RWPE1 (cell line): Measurements from ENCODE around the gene CIZ1.

Source experiments
- CTCF ChIA-PET: fragments of 350-600 bp; sonication (Branson Sonifier 250); formaldehyde crosslinking; extraction: SDS; loops from one replicate; lab custom pipeline; 2021; lab: Yijun Ruan, JAX
- POLR2A ChIA-PET: fragments of 400-600 bp; formaldehyde crosslinking; extraction: SDS; loops from one replicate; lab custom pipeline; 2020; ENCODE audit warnings: antibody characterized with exemption; ENCODE audit not compliant: low non-redundant PET; lab: Yijun Ruan, JAX
- DNase-seq: peaks from one replicate; pipeline ENCODE4 v3.0.0; 2012; ENCODE audit warnings: low spot score
- H3K27ac ChIP-seq: fragments of 450-650 bp; 2 replicates; pipeline ENCODE4 v1.5.1; 2017
- TF ChIP-seq, protein P1 (sequence below): fragments of 450-650 bp; conservative IDR thresholded peaks from 2 replicates; pipeline ENCODE4 v1.5.1; 2017; ENCODE audit warnings: low read depth, mild to moderate bottlenecking

The CIZ1 gene

DNA sequence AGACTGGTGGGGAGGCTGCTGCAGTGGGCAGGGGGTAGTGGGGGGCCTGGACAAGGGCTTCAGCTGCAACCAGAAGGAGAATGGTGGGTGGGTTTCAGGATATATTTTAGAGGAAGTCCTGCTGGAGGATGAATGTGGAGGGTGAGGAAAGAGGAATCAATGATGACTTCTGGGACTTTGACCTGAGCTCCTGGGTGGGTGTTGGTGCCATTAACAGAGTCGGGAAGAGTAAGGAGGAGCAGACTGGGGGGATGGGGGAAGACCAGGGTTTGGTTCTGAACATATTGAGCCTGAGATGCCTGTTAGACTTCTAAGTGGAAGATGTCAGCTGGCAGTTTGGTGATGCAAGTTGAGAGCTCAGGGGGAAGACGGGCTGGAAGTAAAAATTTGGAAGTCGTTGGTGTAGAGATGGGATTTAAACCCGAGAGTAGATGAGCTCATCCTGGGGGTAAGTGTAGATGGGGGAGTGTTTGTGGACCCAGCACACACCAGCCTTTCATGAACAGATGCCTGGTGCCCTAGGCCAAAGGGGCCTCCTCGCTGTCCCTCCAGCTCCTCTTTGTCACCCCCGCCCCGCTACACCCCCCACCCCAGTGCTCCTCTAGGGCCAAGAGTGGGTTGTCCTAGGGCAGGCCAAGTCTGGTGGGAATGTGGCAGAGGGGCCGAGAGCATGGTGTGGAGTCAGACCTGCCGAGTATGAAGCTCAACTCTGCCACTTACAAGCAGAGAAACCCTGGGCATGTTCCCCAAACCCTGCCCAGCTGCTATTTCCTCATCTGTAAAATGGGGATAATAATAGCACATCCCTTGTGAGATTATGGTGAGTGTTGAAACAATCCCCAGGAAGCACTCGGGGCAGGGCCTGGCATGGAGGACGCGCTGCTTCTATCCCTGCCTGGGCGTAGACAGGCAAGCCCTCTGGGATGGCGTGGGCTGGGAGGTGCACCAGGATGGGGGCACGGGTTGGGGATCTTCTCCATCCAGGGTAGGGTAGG, 15.8 kb upstream of the CIZ1 start:
- peak overlapping the region; percentile 74 for H3K27ac ChIP-seq
- POLR2A ChIA-PET: interaction anchor here (0.7 kb wide), 1 partner anchor 16 kb away, joined by 3 read pairs; the partner anchor contains the start of gene CIZ1
- CTCF ChIA-PET: interaction anchor here (0.6 to 1.1 kb wide), 4 partner anchors 14 to 83 kb away, joined by 3 to 6 read pairs (median 4); no protein-coding TSS in a partner anchor
- no peak for DNase-seq
- TF ChIP-seq, protein P1, sequence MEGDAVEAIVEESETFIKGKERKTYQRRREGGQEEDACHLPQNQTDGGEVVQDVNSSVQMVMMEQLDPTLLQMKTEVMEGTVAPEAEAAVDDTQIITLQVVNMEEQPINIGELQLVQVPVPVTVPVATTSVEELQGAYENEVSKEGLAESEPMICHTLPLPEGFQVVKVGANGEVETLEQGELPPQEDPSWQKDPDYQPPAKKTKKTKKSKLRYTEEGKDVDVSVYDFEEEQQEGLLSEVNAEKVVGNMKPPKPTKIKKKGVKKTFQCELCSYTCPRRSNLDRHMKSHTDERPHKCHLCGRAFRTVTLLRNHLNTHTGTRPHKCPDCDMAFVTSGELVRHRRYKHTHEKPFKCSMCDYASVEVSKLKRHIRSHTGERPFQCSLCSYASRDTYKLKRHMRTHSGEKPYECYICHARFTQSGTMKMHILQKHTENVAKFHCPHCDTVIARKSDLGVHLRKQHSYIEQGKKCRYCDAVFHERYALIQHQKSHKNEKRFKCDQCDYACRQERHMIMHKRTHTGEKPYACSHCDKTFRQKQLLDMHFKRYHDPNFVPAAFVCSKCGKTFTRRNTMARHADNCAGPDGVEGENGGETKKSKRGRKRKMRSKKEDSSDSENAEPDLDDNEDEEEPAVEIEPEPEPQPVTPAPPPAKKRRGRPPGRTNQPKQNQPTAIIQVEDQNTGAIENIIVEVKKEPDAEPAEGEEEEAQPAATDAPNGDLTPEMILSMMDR: no peak

DNA sequence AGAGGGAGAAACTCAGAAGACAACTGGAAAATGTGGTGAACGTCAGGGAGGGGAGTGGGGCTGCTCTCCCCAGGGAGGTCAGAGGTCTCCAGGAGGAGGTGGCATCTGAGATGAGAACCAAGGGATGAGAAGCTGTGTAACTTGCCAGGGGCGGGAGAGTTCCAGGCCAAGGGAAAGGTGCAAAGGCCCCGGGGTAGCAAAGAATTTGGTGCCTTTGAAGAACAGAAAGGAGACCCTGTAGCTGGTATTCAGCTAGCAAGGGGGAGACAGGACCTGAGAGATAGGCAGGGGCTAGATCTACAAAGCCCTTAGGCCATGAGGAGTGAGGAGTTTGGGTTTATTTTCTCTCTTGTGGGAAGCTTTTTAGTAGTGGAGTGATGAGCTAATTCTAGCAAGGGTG, 15.1 kb upstream of the CIZ1 start:
- ChIA-PET CTCF (interaction anchor here (0.6 to 1.0 kb wide), 3 partner anchors 47 to 82 kb away, joined by 3 to 4 read pairs (median 4); no protein-coding TSS in a partner anchor), POLR2A (interaction anchor here (0.7 kb wide), 1 partner anchor 15 kb away, joined by 3 read pairs; the partner anchor contains the start of gene CIZ1)
- peak overlapping the region; percentile 74 for H3K27ac ChIP-seq
- no peak for DNase-seq
- TF ChIP-seq, protein P1: no peak

DNA sequence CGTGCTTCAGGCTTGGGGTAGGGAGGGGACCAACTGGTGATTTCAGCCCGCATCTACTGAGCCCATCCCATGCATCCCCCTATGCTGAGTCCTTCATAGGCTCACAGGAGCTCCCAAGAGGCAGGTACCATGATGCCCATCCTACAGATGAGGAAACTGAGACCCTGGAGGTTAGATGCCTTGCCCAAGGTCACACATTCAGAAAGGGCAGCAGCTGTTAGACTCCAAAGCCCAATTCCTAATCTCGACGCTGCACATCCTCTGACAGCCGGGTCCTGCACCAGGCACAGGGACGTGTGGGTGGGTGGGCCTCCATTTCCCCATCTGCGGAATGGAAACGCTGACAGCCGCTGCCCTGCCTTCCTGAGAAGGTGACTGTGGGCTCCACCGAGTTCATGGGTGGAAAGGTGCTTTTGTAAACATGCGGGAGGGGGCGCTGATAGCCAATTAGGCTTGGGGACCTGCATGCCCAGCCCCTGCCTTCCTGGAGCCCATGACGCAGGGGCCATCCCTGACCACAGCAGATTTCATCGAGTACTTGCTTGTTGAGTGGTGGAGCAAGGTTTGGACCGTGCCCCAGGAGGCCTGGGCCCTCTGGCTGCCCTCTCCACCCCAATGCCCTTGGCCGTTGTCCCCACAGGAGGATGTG, 14.0 kb upstream of the CIZ1 start:
- ChIA-PET POLR2A (no interaction called here), CTCF (interaction anchor here (0.7 kb wide), 1 partner anchor 14 kb away, joined by 3 read pairs; the partner anchor contains the start of gene CIZ1)
- TF ChIP-seq, protein P1: no peak
- peak overlapping the region; percentile 74 for H3K27ac ChIP-seq
- DNase-seq: no peak

DNA sequence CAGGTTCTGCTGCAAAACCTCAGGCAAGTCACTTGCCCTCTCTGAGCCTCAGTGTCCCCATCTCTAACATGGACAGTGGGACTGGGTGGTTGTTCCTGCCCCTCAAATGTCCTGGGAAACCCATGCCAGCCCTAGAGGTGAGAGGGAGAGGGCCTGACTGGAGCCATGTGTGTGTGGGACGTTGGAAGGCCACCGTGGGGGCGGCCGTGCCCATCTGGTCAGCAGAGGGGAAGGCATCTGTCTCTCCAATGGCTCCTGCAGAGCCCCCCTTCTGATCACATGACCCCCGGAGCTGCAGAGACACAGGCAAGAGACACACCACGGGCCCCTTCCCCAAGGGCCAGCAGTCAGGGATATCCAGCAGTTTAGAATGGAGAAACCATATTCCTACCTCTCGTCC, 13.5 kb upstream of the CIZ1 start:
- CTCF ChIA-PET: interaction anchor here (0.6 kb wide), 1 partner anchor 10 kb away, joined by 4 read pairs; no protein-coding TSS in a partner anchor
- TF ChIP-seq, protein P1: no peak
- POLR2A ChIA-PET: no interaction called here
- DNase-seq: no peak
- peak overlapping the region; percentile 74 for H3K27ac ChIP-seq

DNA sequence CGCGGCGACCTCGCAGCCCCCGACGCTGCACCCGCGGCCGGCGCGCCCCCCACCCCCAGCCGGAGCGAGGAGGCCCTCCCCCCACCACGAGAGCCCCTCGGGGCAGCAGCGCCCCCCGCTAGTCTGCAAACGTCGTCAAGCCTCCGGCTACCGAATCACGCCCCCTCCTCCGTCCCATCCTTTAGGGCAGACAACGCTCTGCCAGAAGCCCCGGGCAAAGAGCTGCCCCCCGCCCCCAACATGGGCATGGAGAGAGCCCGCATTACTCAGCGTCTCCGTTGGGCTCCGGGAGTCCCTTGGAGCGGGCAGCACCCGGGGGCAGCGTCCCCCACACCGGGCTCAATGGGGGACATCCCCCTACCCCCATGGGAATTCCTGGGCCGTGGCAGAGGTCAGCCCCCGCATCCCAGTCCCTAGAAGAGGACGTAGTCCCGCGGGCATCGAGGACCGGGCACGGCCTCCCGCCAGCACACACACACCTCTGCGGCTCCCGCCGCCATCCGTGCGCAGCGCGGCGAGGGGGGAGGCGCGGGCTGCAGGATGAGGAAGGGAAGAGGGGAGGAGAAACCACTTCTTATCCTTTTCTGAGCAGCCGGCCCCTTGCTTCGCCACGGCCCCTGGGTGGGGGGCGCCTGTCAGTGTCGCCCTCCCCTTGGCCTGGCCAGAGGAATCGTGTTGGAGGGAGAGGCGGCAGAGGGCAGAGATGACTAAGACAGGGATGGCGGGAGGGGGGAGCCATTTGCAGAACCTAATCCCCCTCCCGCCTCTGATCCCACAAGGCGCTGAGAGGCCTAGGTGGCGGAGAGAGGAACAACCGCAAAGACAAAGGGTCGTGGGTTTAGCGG, 12.6 kb upstream of the CIZ1 start:
- TF ChIP-seq, protein P1: no peak
- peak overlapping the region; percentile 74 for H3K27ac ChIP-seq
- DNase-seq: peak; percentile 57
- ChIA-PET POLR2A (interaction anchor here (1.0 kb wide), 1 partner anchor 47 kb away, joined by 3 read pairs; no protein-coding TSS in a partner anchor), CTCF (interaction anchor here (0.6 to 1.0 kb wide), 9 partner anchors 11 to 260 kb away, joined by 3 to 5 read pairs (median 4); no protein-coding TSS in a partner anchor)
